Measurements from ENCODE around the gene ZFYVE19. TPM values are rescaled to one million over a fixed set of nuclear protein-coding genes. Genes with fewer than 3 reads are reported as not detected.

ZFYVE19 gene
- total and polyA plus RNA-seq, 2 of the 4 experiments (the other 2 are of a cell fraction), result 22.6 to 29.6 TPM

DNA sequence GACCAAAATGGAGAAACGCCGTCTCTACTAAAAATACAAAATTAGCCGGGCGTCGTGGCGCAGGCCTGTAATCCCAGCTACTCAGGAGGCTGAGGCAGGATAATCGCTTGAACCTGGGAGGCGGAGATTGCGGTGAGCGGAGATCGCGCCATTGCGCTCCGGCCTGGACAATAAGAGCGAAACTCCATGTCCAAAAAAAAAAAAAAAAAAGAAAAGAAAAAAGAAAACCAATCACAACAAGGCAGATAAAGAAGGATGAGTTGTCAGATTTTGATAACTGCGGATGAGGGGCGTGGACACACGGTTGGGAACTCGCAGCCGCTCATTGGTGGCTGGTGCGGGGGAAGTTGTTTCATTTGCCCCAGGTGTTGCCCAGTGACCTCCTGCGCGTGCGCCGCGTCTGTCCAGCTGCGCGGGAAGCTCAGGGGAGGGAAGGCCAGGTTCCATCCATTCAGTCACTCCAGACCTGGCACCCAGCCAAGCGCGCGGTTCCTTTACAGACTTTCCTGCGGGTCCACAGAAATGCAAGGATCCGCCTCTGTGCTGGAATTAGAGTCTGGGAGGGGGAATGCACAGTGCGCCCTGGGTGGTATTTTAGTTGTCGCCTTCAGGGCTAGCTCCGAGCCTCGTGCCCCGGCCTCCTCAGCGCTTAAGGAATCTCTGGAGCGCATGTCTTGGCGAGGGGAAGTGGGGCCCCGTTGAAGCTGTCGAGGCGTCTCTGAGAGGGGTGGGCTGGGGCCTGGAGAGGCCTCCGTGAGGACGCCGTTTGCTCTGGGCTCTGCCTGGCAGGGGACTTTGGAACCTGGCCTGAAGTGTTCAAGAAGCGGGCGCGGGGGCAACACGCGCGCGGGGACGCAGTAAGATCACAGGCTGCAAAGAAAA lies 43.7 kb upstream of the ZFYVE19 start (continued):
- TF ChIP-seq CEBPB (IDR thresholded peaks at IDR 0.05; ENCODE audit: low read depth, low read length) (no peak), NFE2L2 (IDR thresholded peaks at IDR 0.05; ENCODE audit: low read depth, low read length) (no peak), CHD1 (IDR thresholded peaks at IDR 0.05; ENCODE audit: low read depth, low read length) (no peak), POLR2A (IDR thresholded peaks at IDR 0.05; ENCODE audit: low read depth, low read length) (no peak)
